NCI-H524 treated with DMSO at 0.1 percent for 48 hours (cell line): ENCODE measurements around the gene DLEC1.
"Not testable (repeated sequence)": the region's sequence is repeated elsewhere in the genome, so short reads cannot be mapped to it uniquely, and the experiment has no call there.

Experiments used
- DNase-seq: peaks from one replicate; lab custom pipeline; 2025; lab: John Stamatoyannopoulos, UW

Gene DLEC1

DNA sequence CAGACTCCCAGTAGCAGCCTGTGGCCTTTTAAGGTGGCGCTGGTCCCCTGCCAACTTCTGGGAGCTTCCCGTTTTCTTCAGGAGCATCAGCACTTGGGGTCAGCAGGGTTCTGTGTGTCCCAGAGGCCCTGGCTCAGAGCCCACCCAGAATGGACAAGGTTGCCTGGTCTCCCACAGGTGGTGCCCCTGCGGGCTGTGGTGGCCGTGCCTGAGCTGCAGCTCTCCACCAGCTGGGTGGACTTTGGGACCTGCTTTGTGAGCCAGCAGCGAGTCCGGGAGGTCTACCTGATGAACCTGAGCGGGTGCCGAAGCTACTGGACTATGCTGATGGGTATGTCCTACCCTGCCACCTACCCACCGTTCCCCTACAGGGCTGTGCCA, 82.4 kb downstream of the DLEC1 start:
- no peak for DNase-seq

DNA sequence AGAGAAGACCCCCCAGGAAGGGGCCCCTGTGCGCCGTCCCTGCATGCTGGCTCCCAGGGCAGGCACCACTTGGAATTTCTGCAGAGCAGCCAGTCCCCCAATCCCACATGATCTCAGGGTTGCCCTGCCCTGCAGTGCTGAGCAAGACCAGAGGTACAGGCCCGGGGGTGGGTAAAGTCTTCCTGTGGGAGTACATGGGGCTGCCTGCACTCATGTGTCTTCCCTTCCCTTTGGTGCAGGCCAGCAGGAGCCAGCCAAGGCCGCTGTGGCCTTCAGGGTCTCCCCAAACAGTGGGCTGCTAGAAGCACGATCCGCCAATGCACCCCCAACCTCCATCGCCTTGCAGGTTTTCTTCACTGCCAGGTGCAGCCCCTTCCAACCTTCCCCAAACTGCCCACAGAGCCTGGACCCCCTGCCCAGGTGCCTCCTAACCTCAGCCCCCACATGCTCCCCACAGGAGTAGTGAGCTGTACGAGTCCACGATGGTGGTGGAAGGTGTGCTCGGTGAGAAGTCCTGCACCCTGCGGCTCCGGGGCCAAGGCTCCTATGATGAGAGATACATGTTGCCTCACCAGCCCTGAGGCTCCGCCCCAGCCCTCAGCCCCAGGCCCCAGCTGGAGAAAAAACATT, 82.9 kb downstream of the DLEC1 start:
- DNase-seq = no peak

- DNase-seq = no peak
These were observed 83.8 kb downstream of the DLEC1 start for GRCh38 chr3:38122712-38123290.

- no peak for DNase-seq
These were observed 85.5 kb downstream of the DLEC1 start for GRCh38 chr3:38124324-38125122.

DNA sequence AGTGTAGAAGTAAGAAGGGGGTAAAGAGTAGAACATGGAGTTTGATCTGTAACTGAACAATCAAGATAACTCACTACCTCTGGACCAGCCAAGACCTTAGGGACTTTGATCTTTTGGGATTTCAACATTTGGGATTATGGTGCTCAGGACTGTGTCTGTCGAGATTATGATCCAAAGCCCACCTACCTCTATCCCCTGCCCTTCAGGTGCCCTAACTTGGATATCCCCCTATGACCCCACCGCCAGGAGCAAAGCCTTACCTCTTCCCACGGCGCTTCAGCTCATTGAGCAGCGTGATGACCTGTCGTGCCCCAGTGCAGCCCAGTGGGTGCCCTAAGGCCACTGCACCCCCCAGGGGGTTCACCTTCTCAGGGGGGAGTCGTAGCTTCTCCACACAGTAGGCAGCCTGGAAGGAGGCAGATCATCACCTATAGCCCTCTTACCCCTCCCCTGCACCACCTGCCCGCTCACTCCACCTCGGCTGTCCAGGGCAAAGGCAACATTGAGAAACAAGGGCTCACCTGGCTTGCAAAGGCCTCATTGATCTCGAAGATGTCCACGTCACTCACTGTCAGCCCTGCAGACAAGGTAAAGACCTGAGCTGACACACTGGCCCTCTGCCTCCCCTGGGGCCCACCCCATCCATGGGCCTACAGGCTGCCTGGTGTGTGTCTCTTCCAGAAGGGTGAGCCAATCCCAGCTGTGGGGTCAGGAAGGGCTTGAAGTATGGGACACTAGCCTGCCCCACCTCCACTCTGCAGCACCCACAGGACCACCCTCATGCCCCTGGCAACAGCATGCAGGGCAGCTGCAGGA, 86.5 kb downstream of the DLEC1 start:
- DNase-seq = no peak

DNA sequence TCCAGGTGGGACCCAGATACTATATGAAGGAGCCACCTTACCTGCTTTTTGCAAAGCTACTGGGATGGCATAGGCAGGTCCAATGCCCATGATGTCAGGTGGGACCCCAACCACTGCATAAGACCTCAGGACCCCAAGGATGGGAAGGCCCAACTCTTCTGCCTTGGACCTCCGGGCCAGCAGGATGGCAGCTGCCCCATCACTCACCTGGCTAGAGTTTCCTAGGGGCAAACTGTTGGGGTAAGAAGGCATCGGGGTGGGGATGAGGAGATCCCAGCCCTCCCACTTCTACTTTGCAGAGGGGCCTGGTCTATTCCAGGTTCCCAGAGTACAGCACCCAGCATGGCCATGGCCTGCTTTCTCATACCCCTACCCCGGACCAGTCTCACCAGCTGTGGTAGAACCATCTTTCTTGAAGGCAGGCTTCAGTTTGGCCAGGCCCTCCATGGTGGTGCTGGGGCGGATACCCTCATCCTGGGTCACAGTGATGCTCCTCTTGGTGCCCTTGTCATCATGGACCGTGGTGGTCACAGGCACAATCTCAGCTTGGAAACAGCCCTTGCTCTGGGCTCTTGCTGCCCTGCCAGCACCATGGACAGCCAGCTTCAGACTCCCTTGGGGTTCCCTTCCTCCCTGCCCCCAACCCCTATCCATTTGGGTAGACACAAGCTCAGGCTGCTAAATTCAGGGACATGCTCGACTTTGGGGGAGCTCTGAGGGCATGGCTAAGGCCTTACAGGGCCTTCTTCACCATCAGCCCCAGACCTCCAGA, 87.3 kb downstream of the DLEC1 start:
- no peak for DNase-seq

- DNase-seq = no peak
These were observed 88.7 kb downstream of the DLEC1 start for GRCh38 chr3:38127611-38128302.

- DNase-seq = no peak
These were observed 89.3 kb downstream of the DLEC1 start for GRCh38 chr3:38128303-38128655.

- DNase-seq = no peak
These were observed 90.0 kb downstream of the DLEC1 start for GRCh38 chr3:38129058-38129457.

GRCh38 chr3:38130631-38131065, 91.6 kb downstream of the DLEC1 start:
- no peak for DNase-seq

DNA sequence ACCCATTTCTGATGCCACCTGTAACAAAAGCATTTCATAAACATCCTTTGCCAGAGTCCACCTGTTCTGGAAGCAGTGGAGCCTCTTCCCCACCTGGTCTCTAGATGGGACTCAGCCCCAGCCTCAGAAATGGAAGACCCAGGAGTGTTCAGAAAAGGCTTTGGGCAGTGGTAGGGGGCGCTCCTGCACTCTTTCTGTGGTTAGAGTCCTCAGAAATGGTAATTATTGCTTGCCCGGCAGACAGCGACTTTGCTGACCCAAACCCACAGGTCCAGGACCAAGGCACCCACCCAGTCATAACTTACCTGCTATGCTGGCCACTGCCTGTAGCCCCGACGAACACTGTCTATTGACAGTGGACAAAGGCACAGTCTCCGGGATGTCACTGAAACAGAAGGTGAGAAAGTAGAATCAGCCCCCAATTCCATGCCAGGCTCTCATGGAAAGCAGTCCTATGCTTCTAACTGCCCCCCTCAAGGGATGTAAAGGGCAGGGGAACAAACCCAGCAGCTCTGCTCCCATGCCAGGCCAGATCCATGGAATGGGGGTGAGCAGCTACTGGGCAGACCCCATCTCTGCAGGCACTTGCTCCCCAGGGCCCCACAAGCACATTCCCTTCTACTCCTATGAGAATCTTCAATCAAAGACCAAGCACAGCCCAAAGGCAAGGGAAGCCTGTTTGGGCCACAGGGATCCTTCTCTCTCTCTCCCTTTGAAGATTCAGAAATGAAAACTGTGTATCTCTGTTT, 92.8 kb downstream of the DLEC1 start:
- DNase-seq = no peak

DNA sequence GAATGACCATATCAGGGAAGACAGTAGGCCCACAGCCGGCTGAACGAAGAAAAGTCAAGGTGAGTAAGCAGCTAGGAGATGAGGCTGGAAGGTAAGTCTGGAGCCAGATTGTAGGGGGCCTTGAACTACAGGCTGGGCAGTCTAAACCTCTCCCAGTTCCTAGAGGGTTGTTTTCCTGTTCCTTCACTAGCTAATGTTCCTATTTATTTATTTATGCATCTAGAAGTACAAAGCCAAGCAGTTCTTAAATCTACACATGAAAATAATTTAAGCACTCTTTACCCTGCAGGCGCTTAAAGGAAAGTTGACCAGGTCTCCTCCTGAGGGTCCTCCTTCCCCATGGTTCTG, 94.2 kb downstream of the DLEC1 start:
- no peak for DNase-seq

DNA sequence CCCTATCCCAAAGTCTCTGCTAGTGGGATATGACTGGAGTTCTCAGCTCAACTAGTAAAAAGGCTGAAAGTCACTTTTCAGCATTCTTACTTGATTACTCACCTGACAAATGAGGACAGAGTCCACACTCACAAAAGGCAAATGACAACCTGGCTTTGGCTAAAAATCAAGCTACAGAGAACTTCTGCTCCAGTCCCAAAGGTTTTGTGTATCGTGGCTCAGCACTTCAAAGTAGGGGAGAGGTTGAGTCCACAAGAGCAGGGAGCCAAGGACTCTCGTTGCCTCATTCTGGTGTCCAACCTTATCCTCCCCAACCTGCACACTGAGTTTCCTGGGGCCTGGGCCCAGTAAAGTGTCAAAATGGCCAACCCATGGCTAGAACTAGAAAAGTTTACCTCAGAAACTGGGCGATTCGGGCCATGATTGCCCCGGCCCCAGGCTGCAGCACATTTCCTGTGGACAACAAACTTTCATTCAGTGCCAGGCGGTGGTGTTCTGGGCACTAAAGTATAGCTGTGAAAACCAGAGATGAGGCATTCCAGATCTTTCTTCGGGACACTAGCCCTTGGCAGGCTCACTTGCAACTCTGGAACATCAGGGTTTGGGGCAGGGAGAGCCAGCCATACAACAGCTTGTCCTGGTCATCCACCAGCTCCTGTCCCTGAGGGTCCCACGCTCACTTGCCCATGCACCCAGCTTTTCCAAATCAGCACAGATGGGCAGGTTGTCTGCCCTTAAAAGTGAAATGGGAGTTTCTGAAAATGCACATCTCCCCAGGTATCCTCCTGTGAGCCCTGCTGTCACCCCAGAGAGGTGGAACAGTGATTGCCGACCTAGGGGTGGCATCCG, 94.8 kb downstream of the DLEC1 start:
- no peak for DNase-seq

DNA sequence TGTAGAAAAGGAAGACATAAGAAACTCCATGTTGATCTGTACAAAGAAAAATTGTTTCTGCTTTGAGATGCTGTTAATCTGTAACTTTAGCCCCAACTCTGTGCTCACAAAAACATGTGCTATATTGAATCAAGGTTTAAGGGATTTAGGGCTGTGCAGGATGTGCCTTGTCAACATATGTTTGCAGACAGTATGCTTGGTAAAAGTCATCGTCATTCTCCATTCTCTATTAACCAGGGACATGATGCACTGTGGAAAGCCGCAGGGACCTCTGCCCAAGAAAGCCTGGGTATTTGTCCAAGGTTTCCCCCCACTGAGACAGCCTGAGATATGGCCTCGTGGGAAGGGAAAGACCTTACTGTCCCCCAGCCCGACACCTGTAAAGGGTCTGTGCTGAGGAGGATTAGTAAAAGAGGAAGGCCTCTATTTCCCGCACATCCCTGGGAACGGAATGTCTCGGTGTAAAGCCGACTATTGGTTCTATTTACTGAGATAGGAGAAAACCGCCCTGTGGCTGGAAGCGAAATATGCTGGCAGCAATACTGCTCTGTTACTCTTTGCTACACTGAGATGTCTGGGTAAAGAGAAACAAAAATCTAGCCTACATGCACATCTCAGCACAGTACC, 95.6 kb downstream of the DLEC1 start:
- not testable (repeated sequence) for DNase-seq

- DNase-seq = not testable (repeated sequence)
These were observed 96.7 kb downstream of the DLEC1 start for GRCh38 chr3:38135621-38136277.

DNA sequence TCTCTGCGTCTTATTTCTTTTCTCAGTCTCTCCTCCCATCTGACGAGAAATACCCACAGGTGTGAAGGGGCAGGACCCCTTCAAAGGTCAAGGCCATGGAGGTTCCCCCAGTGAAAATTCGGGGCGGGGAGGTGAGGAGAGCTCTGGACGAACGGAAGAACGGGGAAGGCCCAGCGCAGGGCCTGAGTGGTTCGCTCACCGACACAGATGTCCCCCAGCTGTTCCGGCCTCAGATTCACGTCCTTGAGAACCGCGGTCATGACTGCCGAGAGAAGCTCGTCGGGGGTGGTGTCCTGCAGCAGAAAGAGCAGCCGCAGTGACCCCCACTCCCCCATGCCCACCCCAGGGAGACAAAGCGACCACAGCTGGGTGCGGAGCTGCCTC, 97.4 kb downstream of the DLEC1 start:
- DNase-seq = no peak

GRCh38 chr3:38136777-38137614, 98.0 kb downstream of the DLEC1 start, which contains the start of gene ACAA1:
TSS of gene ACAA1 (minus strand) at chr3:38137127. CDS start at chr3:38137035, 92 bp downstream.
- peak; percentile 96 for DNase-seq
